ENCODE measurements around the gene ZGPAT.
A peak's percentile ranks its signal among the peaks of the same experiment; 100 is the strongest.

ZGPAT gene

GRCh38 chr20:63700199-63701050, 7.4 kb upstream of the ZGPAT start:
- Histone ChIP-seq H3K4me3 (no peak overlapping the region), H3K27ac (peak overlapping the region in 20 of 21 experiments; percentile 26 to 96 (median 86))

GRCh38 chr20:63701051-63701328, 6.8 kb upstream of the ZGPAT start:
- peak overlapping the region in 10 of 21 experiments; percentile 6 to 96 (median 84) for H3K27ac ChIP-seq
- no peak overlapping the region for H3K4me3 ChIP-seq

GRCh38 chr20:63701329-63702035, 6.4 kb upstream of the ZGPAT start:
- peak overlapping the region in 10 of 21 experiments; percentile 6 to 96 (median 84) for H3K27ac ChIP-seq

GRCh38 chr20:63702036-63702665, 5.7 kb upstream of the ZGPAT start:
- no peak overlapping the region for H3K4me3 ChIP-seq
- H3K27ac ChIP-seq: peak overlapping the region in 2 of 21 experiments; percentile 24 to 96

More at GRCh38 chr20:63701329-63702035, 6.4 kb upstream of the ZGPAT start:
- H3K4me3 ChIP-seq: no peak overlapping the region

GRCh38 chr20:63702751-63703470, 4.9 kb upstream of the ZGPAT start:
- Histone ChIP-seq H3K27ac (peak overlapping the region in 1 of 21 experiments; percentile 20), H3K4me3 (no peak overlapping the region)

- H3K4me3 ChIP-seq: no peak overlapping the region
- H3K27ac ChIP-seq: no peak overlapping the region
Observed at GRCh38 chr20:63703471-63703975, 4.3 kb upstream of the ZGPAT start.

- no peak overlapping the region for H3K4me3 ChIP-seq
- H3K27ac ChIP-seq: peak overlapping the region in 1 of 21 experiments; percentile 14
Observed at GRCh38 chr20:63703976-63704748, 3.7 kb upstream of the ZGPAT start.

GRCh38 chr20:63704749-63705117, 3.1 kb upstream of the ZGPAT start:
- H3K4me3 ChIP-seq: no peak overlapping the region
- peak overlapping the region in 1 of 21 experiments; percentile 14 for H3K27ac ChIP-seq

GRCh38 chr20:63705232-63706026, 2.4 kb upstream of the ZGPAT start:
- H3K4me3 ChIP-seq: no peak overlapping the region
- peak overlapping the region in 4 of 21 experiments; percentile 93 to 97 (median 96) for H3K27ac ChIP-seq

- peak overlapping the region in 19 of 21 experiments; percentile 52 to 97 (median 93) for H3K27ac ChIP-seq
Observed at GRCh38 chr20:63706027-63706695, 1.7 kb upstream of the ZGPAT start.

GRCh38 chr20:63706852-63707557, 834 bp upstream of the ZGPAT start:
- peak overlapping the region; percentile 48 to 93 (median 70) for H3K4me3 ChIP-seq

More at GRCh38 chr20:63706027-63706695, 1.7 kb upstream of the ZGPAT start:
- H3K4me3 ChIP-seq: peak overlapping the region; percentile 48 to 93 (median 70)

GRCh38 chr20:63708301-63709148, 686 bp downstream of the ZGPAT start:
- Histone ChIP-seq H3K27ac (peak overlapping the region; percentile 82 to 98 (median 93)), H3K4me3 (peak overlapping the region; percentile 48 to 93 (median 70))

More at GRCh38 chr20:63706852-63707557, 834 bp upstream of the ZGPAT start:
- H3K27ac ChIP-seq: peak overlapping the region; percentile 82 to 98 (median 93)

GRCh38 chr20:63709149-63709527, 1.3 kb downstream of the ZGPAT start:
- Histone ChIP-seq H3K4me3 (peak overlapping the region in 4 of 7 experiments; percentile 48 to 91 (median 68)), H3K27ac (peak overlapping the region in 5 of 21 experiments; percentile 91 to 97 (median 96))

- no peak overlapping the region for H3K27ac ChIP-seq
- H3K4me3 ChIP-seq: no peak overlapping the region
Observed at GRCh38 chr20:63711085-63711645, 3.3 kb downstream of the ZGPAT start.

- Histone ChIP-seq H3K27ac (no peak overlapping the region), H3K4me3 (no peak overlapping the region)
Observed at GRCh38 chr20:63712191-63712590, 4.4 kb downstream of the ZGPAT start.

Data from skin epidermis (tissue), 12 donors.